Rectal smooth muscle tissue (tissue), 1 donor: ENCODE data around the gene PDLIM4.

ENCODE experiments used
- H3K27ac ChIP-seq: one replicate; pipeline ENCODE4 v1.7.0; 2013; ENCODE audit warnings: low read depth, low read length, inconsistent platforms
- H3K27me3 ChIP-seq: one replicate; pipeline ENCODE4 v1.7.0; 2013; ENCODE audit warnings: low read length; ENCODE audit not compliant: control insufficient read depth, insufficient read depth
- H3K36me3 ChIP-seq: one replicate; pipeline ENCODE4 v1.7.0; 2013; ENCODE audit warnings: low read length; ENCODE audit not compliant: control insufficient read depth, insufficient read depth
- H3K4me1 ChIP-seq: one replicate; pipeline ENCODE4 v1.7.0; 2013; ENCODE audit warnings: low read length; ENCODE audit not compliant: control insufficient read depth, insufficient read depth
- H3K4me3 ChIP-seq: one replicate; pipeline ENCODE4 v1.7.0; 2013; ENCODE audit warnings: low read length
- H3K9ac ChIP-seq: one replicate; pipeline ENCODE4 v1.7.0; 2013; ENCODE audit warnings: low read length

Gene PDLIM4

DNA sequence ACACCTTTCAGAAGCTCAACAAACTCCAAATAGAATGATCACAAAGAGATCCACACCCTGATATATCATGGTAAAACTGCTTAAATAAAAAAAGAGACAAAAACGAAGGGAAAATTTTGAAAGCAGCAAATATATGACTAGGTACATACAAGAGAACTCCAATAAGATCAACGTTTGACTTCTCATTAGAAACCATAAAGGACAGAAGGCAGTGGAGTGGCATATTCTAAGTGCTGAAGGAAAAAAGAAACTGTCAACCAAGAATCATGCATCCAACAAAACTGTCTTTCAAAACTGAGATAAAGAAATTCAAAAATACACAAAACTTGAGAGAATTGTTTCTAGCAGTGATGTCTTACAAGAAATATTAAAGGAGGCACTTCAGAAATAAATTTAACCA lies 47.9 kb downstream of the PDLIM4 start:
- Histone ChIP-seq H3K27me3 (no peaks in the 10 kb centered on the region), H3K36me3 (no peaks in the 10 kb centered on the region), H3K4me3 (no peak overlapping the region), H3K9ac (no peak overlapping the region), H3K27ac (no peak overlapping the region), H3K4me1 (no peaks in the 10 kb centered on the region)

DNA sequence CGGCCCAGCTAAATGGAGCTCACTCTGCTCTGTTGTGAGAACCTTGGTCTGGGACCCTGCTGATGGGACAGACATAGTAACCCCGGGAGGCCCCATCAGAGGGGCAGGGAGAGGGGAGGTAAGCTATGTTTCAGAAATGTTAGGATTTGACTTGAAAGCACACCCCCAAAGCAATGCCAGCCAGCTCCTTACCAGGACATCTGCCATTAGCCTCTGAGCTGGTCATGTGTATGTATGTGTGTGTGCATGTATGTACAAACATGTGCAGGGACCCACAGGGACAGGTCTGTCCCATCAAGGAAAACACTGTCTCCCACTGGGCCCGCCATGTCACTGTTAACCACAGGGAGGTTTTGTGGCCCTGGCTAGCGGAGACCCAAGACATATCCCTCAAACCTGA lies 51.2 kb downstream of the PDLIM4 start:
- Histone ChIP-seq H3K27ac (no peak overlapping the region), H3K4me3 (no peak overlapping the region), H3K27me3 (no peaks in the 10 kb centered on the region), H3K9ac (no peak overlapping the region), H3K36me3 (no peaks in the 10 kb centered on the region), H3K4me1 (no peaks in the 10 kb centered on the region)

DNA sequence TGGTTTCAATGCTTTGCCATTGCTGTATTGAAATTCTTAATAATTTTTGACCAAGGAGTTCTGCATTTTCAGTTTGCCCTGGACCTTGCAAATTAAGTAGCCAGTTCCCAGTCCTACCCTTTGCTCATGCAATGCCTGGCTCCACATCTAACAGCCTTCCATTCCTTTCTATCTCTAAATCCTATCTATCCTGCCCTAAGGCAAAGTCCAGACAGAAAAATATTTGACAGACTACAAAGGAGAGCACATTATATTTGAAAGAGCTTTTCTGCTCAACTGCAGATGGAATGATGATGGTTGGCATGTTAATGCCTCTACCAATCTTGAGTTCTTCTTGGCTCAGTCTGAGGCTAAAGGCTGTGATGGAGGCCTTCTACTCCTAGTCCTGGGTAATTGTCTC lies 52.2 kb downstream of the PDLIM4 start:
- no peaks in the 10 kb centered on the region for H3K27me3 ChIP-seq
- no peak overlapping the region for H3K9ac ChIP-seq
- no peaks in the 10 kb centered on the region for H3K4me1 ChIP-seq
- no peaks in the 10 kb centered on the region for H3K36me3 ChIP-seq
- H3K4me3 ChIP-seq: no peak overlapping the region
- H3K27ac ChIP-seq: no peak overlapping the region

DNA sequence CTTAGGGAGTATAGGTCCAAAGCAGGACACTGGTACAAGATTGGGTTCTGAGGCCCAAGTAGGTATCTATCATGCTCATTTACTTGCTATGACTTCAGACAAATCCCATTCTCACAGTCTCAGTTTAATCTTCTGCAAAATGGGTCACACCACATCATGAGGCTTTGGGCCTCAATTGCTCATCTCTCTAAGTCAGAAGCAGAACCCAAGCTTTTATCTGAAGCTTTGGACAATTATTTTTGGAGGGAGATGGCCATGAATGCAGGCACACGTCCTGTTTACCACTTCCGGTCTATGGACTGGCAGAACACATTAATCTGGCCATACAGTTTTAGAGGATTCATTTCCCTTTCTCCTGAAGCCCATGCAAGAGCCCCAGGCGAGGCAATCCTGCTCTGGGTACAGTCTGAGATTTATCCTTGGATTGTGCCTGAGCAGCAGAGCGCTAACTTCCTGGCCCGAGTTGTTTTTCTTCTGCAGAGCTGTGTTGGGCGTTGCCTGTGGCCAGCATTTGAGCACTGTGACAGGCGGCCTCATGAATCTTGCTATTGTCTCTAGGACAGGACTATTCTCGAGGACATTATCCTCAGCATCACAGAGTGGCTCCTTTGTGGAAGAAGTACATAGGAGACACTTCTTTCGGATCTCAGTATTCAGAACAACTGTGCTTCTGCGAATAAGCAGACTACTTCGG lies 52.8 kb downstream of the PDLIM4 start:
- Histone ChIP-seq H3K36me3 (no peaks in the 10 kb centered on the region), H3K27ac (no peak overlapping the region), H3K4me1 (no peaks in the 10 kb centered on the region), H3K27me3 (no peaks in the 10 kb centered on the region), H3K9ac (no peak overlapping the region), H3K4me3 (no peak overlapping the region)

DNA sequence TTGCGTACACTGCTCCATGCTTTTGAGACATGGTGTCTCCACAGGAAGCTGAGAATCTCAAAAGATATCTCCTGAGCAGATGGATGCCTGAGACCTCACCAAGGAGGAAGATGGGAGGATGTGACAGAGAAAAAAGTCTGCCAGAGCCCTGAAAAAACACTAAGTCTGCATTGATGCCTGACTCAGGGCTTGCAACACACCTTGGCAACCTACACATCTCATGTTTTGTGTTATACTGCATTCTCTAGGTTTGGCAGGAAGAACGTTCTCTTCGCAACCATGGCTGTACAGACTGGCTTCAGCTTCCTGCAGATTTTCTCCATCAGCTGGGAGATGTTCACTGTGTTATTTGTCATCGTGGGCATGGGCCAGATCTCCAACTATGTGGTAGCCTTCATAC lies 55.9 kb downstream of the PDLIM4 start:
- Histone ChIP-seq H3K9ac (no peak overlapping the region), H3K27me3 (no peaks in the 10 kb centered on the region), H3K36me3 (no peaks in the 10 kb centered on the region), H3K27ac (no peak overlapping the region), H3K4me3 (no peak overlapping the region), H3K4me1 (no peaks in the 10 kb centered on the region)

DNA sequence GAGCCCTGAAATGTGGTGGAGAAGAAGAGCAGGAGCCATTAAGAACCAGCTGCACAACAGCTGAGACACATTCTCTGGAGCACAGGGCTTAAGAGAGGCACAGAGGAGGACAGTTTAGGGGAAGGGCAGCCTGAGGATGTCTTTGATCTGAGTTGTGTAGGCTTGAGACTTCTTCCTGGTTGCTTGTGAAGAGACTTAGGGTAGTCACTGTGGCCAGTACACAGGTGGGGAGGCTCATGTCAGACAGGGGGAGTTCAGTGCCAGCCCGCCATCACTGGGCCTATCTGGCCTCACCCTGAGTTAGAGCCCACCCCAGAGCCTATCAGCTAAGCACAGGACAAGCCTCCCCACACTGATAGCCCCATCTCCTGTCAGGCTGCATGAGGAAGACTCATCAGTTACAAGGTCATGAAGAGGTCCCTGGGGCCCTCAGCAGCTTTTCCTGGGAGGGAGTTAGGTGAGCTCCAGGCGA lies 56.5 kb downstream of the PDLIM4 start:
- Histone ChIP-seq H3K4me1 (no peaks in the 10 kb centered on the region), H3K27me3 (no peaks in the 10 kb centered on the region), H3K9ac (no peak overlapping the region), H3K27ac (no peak overlapping the region), H3K36me3 (no peaks in the 10 kb centered on the region), H3K4me3 (no peak overlapping the region)

DNA sequence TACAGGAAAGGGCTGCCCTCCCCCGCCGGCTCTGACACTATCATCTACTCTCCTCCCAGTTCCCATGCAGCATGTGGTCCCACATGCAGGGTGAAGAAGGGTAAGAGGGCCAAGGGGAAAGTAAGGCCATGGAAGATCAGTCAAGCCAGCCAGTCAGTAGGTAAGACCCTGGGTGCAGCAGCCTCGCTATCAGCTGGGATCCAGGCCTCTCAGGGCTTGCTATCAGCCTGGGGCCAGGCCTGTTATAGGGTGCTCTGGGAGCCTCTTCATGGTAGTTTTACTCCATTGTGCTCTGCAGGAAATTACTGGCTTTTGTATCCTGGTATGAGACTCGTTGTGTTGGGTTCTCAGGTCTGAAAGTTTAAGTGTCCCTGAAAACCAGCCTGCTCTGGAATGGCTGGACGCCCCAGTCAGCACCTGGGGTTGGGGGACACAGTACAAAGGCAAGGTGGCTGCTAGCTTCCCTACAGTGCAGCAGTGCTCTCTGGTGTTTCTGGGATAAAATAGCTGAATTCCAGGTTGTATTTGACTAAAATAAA lies 58.1 kb downstream of the PDLIM4 start:
- Histone ChIP-seq H3K4me3 (no peak overlapping the region), H3K27me3 (no peaks in the 10 kb centered on the region), H3K36me3 (no peaks in the 10 kb centered on the region), H3K9ac (no peak overlapping the region), H3K27ac (no peak overlapping the region), H3K4me1 (no peaks in the 10 kb centered on the region)

DNA sequence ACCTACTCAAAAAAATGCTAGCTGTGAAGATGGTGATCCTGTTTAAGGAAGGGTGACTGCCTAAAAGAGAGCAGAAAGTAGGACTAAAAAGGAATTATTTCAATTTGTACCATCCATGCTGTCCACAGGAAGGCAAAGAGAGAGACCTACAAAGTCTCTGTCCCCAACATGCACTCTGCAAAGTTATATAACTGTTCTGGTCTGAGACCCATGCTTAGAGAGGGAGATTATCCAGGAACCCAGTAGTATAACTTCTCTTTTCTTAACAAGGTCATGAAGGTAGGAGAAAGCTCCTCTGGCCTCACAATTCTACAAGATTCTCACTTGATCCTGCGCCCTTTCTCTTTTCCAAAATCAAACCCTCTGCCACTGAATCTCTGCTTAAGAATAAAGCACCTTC lies 62.5 kb downstream of the PDLIM4 start:
- H3K27me3 ChIP-seq: no peaks in the 10 kb centered on the region
- H3K4me3 ChIP-seq: no peak overlapping the region
- H3K27ac ChIP-seq: no peak overlapping the region
- no peak overlapping the region for H3K9ac ChIP-seq
- no peaks in the 10 kb centered on the region for H3K4me1 ChIP-seq
- no peaks in the 10 kb centered on the region for H3K36me3 ChIP-seq

DNA sequence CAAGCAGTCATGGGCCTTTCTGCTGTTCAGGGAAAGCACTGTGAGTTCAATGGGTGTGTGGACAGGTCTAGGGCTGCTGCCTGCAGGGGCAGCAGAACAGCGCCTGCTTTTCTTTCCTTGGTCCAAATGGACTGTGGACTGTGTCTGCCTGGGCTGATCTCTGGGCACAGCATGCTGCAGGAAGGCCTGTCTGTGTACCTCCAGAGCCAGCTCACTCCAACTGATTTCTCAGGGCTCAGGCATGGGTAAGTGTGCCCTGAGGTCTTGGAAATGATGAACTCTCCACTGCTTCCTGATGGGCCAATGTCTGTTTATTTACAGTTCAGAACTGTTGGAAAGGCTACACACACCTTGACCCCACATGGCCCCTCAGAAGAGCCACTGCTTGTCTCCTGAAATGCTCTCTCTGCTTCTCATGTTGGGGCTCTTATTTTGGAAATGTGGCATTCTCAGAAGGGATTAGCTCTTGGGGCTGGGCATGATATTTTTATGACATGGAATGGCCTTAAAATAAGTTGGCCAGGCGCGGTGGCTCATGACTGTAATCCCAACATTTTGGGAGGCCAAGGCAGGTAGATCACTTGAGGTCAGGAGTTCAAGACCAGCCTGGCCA lies 63.7 kb downstream of the PDLIM4 start:
- Histone ChIP-seq H3K36me3 (no peaks in the 10 kb centered on the region), H3K9ac (no peak overlapping the region), H3K27ac (no peak overlapping the region), H3K4me1 (no peaks in the 10 kb centered on the region), H3K27me3 (no peaks in the 10 kb centered on the region), H3K4me3 (no peak overlapping the region)

DNA sequence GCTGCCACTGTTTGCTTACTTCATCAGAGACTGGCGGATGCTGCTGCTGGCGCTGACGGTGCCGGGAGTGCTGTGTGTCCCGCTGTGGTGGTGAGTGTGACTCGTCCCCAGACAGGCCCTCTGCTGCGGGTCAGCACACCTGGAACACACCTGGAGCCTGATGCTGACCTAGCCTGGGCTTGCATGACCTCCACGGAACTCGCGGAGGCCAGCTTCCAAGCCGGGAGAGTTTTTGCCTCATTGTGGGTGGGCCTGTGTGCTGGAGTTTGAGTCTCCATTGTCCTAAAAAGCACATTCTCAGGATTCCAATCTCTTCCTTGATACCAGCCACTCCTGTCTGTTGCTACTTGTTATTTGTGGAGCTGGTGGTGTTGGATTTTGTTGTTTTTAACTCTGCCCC lies 64.8 kb downstream of the PDLIM4 start:
- no peaks in the 10 kb centered on the region for H3K36me3 ChIP-seq
- no peak overlapping the region for H3K9ac ChIP-seq

More for the DNA sequence above, 64.8 kb downstream of the PDLIM4 start:
- Histone ChIP-seq H3K4me1 (no peaks in the 10 kb centered on the region), H3K27me3 (no peaks in the 10 kb centered on the region), H3K4me3 (no peak overlapping the region), H3K27ac (no peak overlapping the region)
